Measurements from ENCODE around the gene CORIN.

The CORIN gene

GRCh38 chr4:47835494-47835893 lies 2.4 kb downstream of the CORIN start:
- peaks cover 11% of the 10 kb centered on the region for H3K27me3 ChIP-seq (ENCODE audit: control insufficient read depth, low read length)
- no peak overlapping the region for H3K27ac ChIP-seq (ENCODE audit: low read depth, low read length)
- peaks cover 26% of the 10 kb centered on the region for H3K4me1 ChIP-seq (ENCODE audit: control insufficient read depth, low read length)
- peaks cover 15% of the 10 kb centered on the region for H3F3A ChIP-seq (ENCODE audit: control insufficient read depth, insufficient read depth)
- no peak for TF ChIP-seq CTCF (IDR thresholded peaks at IDR 0.05; ENCODE audit: low read depth, low read length, poor library complexity, severe bottlenecking)
- no peak for TF ChIP-seq EZH2phosphoT487 (IDR thresholded peaks at IDR 0.05; ENCODE audit: borderline replicate concordance, low read length)
- no peaks in the 10 kb centered on the region for H3K79me2 ChIP-seq (ENCODE audit: control insufficient read depth, low read length)
- no peaks in the 10 kb centered on the region for H3K36me3 ChIP-seq (ENCODE audit: control insufficient read depth, low read length)
- H3K4me2 ChIP-seq (ENCODE audit: low read length) = no peak overlapping the region
- no peak overlapping the region for H3K4me3 ChIP-seq (ENCODE audit: low read length)
- peaks cover 4% of the 10 kb centered on the region for H3K9me3 ChIP-seq (ENCODE audit: control insufficient read depth, insufficient read depth, low read length)
- no peaks in the 10 kb centered on the region for H4K20me1 ChIP-seq (ENCODE audit: control insufficient read depth, insufficient read depth, low read depth, low read length)
- H3K9me2 ChIP-seq (replicated peaks; ENCODE audit: control insufficient read depth, low read length) = no peaks in the 10 kb centered on the region

GRCh38 chr4:47831026-47831679 lies 6.7 kb downstream of the CORIN start:
- Histone ChIP-seq H3K9me3 (ENCODE audit: control insufficient read depth, insufficient read depth, low read length) (peaks cover 4% of the 10 kb centered on the region), H3K79me2 (ENCODE audit: control insufficient read depth, low read length) (no peaks in the 10 kb centered on the region), H3K4me2 (ENCODE audit: low read length) (no peak overlapping the region), H3K4me3 (ENCODE audit: low read length) (no peak overlapping the region), H3K9me2 (replicated peaks; ENCODE audit: control insufficient read depth, low read length) (no peaks in the 10 kb centered on the region), H3F3A (ENCODE audit: control insufficient read depth, insufficient read depth) (no peaks in the 10 kb centered on the region), H4K20me1 (ENCODE audit: control insufficient read depth, insufficient read depth, low read depth, low read length) (no peaks in the 10 kb centered on the region), H3K27ac (ENCODE audit: low read depth, low read length) (no peak overlapping the region), H3K4me1 (ENCODE audit: control insufficient read depth, low read length) (peaks cover 5% of the 10 kb centered on the region), H3K27me3 (ENCODE audit: control insufficient read depth, low read length) (peaks cover 3% of the 10 kb centered on the region; the same call in 1 of the 2 replicates), H3K36me3 (ENCODE audit: control insufficient read depth, low read length) (no peaks in the 10 kb centered on the region)
- TF ChIP-seq EZH2phosphoT487 (IDR thresholded peaks at IDR 0.05; ENCODE audit: borderline replicate concordance, low read length) (no peak), CTCF (IDR thresholded peaks at IDR 0.05; ENCODE audit: low read depth, low read length, poor library complexity, severe bottlenecking) (no peak)

- no peaks in the 10 kb centered on the region for H4K20me1 ChIP-seq (ENCODE audit: control insufficient read depth, insufficient read depth, low read depth, low read length)
- TF ChIP-seq CTCF (IDR thresholded peaks at IDR 0.05; ENCODE audit: low read depth, low read length, poor library complexity, severe bottlenecking) (no peak), EZH2phosphoT487 (IDR thresholded peaks at IDR 0.05; ENCODE audit: borderline replicate concordance, low read length) (no peak)
- H3K9me3 ChIP-seq (ENCODE audit: control insufficient read depth, insufficient read depth, low read length) = peaks cover 4% of the 10 kb centered on the region
- no peak overlapping the region for H3K27ac ChIP-seq (ENCODE audit: low read depth, low read length)
- no peaks in the 10 kb centered on the region for H3K4me1 ChIP-seq (ENCODE audit: control insufficient read depth, low read length)
- H3K79me2 ChIP-seq (ENCODE audit: control insufficient read depth, low read length) = no peaks in the 10 kb centered on the region
- no peak overlapping the region for H3K4me3 ChIP-seq (ENCODE audit: low read length)
- no peaks in the 10 kb centered on the region for H3K36me3 ChIP-seq (ENCODE audit: control insufficient read depth, low read length)
- H3K9me2 ChIP-seq (replicated peaks; ENCODE audit: control insufficient read depth, low read length) = no peaks in the 10 kb centered on the region
- H3F3A ChIP-seq (ENCODE audit: control insufficient read depth, insufficient read depth) = no peaks in the 10 kb centered on the region
- peaks cover 4% of the 10 kb centered on the region; the same call in 1 of the 2 replicates for H3K27me3 ChIP-seq (ENCODE audit: control insufficient read depth, low read length)
- no peak overlapping the region for H3K4me2 ChIP-seq (ENCODE audit: low read length)
These were observed 7.4 kb downstream of the CORIN start for GRCh38 chr4:47830265-47831025.
